Nucleus accumbens (tissue), 56 donors: ENCODE measurements around the gene MYBBP1A.
"Not testable (repeated sequence)": the region's sequence is repeated elsewhere in the genome, so short reads cannot be mapped to it uniquely, and the experiment has no call there.

ENCODE experiments used
- DNase-seq, 56 donors: peaks; one replicate each; lab custom pipeline; 2025; lab: John Stamatoyannopoulos, UW

MYBBP1A gene, protein sequence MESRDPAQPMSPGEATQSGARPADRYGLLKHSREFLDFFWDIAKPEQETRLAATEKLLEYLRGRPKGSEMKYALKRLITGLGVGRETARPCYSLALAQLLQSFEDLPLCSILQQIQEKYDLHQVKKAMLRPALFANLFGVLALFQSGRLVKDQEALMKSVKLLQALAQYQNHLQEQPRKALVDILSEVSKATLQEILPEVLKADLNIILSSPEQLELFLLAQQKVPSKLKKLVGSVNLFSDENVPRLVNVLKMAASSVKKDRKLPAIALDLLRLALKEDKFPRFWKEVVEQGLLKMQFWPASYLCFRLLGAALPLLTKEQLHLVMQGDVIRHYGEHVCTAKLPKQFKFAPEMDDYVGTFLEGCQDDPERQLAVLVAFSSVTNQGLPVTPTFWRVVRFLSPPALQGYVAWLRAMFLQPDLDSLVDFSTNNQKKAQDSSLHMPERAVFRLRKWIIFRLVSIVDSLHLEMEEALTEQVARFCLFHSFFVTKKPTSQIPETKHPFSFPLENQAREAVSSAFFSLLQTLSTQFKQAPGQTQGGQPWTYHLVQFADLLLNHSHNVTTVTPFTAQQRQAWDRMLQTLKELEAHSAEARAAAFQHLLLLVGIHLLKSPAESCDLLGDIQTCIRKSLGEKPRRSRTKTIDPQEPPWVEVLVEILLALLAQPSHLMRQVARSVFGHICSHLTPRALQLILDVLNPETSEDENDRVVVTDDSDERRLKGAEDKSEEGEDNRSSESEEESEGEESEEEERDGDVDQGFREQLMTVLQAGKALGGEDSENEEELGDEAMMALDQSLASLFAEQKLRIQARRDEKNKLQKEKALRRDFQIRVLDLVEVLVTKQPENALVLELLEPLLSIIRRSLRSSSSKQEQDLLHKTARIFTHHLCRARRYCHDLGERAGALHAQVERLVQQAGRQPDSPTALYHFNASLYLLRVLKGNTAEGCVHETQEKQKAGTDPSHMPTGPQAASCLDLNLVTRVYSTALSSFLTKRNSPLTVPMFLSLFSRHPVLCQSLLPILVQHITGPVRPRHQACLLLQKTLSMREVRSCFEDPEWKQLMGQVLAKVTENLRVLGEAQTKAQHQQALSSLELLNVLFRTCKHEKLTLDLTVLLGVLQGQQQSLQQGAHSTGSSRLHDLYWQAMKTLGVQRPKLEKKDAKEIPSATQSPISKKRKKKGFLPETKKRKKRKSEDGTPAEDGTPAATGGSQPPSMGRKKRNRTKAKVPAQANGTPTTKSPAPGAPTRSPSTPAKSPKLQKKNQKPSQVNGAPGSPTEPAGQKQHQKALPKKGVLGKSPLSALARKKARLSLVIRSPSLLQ (N-terminal part only)

DNA sequence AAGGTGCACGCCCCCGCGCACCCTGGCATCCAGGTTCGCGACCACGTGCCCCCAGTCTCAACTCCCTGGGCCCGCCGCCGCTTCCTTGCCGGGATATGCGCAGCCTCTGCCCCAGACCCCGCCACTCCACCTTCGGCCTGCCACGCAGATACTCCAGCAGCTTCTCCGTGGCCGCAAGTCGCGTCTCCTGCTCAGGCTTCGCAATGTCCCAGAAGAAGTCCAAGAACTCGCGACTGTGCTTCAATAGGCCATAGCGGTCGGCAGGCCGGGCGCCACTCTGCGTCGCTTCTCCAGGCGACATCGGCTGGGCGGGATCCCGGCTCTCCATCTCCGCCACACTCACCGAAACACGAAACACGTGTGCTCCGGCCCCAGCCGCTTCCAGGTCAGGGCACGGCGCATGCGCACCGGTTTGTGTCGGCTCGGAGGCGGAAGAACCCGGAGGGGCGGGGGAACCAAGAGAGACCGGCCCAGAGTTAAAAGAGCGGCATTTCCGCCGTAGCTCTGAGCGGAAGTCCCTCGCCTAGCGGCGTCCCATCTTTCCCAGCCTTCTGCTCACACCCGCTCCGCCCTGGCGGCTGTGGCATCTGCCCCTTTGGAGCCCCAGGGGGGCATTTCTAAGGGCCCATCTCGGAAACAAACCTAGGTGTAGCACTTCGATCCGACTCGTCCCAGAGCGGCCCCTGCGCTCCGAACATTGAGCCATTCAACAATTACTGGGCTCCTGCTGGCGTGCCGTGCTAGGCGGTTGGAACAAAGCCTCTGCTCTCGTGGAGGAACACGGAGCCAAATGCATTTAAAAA lies at the start of gene MYBBP1A:
TSS of gene MYBBP1A (minus strand) at position 388 of the 803 bp plus-strand sequence. CDS start at position 328, 60 bp downstream.
- DNase-seq = peak; percentile 53 to 97 (median 89)

DNA sequence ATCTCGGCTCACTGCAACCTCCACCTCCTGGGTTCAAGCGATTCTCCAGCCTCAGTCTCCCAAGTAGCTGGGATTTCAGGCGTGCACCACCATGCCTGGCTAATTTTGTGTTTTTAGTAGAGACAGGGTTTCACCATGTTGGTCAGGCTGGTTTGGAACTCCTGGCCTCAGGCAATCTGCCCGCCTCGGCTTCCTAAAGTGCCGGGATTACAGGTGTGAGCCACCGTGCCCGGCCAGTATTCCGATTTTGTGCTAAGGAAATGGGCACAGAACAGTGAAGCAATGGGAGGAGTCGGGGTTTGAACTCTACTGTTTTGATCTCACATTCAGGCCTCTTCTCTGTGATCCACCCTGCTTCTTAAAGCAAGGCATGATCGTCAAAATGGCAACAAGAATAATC lies 49.6 kb upstream of the MYBBP1A start:
- not testable (repeated sequence) for DNase-seq

DNA sequence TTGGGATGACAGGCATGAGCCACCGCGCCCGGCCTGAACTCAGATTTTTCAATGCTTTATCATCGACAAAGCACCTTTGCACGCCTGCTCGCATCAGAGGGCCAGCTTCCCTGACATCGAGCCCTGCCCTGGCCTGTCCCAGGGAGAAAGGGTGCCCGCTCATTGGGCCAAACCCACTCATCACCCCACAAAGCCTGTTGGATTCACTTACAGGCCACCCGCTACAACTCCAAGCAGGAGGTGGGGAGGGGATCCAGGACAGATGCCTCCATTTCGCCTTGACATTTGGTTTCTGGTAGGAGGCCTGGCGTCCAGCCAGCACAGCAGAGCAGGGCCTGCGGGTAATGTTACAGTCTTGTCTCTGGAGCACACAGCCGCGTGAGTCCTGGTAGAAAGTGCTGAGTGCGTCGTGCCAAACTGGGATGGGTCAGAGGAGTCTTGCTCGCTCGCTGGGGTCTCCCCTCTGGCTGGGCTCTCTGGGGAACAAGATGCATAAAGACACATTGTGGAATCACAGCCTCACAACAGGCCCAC lies 49.0 kb upstream of the MYBBP1A start:
- DNase-seq = peak in 1 of 56 donors; percentile 11

DNA sequence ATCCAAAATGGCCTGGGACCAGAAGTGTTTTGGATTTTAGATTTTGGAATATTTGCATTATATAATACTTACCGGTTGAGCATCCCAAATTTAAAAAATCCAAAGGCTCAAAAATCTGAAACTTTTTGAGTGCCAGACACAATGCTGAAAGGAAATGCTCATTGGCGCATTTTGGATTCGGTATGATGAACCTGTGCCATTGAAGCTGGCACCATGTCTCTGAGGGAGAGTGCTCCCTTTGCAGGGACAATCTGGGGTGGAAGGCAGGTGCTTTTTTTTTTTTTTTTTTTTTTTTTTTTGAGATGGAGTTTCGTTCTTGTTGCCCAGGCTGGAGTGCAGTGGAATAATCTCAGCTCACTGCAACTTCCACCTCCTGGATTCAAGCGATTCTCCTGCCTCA lies 46.9 kb upstream of the MYBBP1A start:
- no peak for DNase-seq

DNA sequence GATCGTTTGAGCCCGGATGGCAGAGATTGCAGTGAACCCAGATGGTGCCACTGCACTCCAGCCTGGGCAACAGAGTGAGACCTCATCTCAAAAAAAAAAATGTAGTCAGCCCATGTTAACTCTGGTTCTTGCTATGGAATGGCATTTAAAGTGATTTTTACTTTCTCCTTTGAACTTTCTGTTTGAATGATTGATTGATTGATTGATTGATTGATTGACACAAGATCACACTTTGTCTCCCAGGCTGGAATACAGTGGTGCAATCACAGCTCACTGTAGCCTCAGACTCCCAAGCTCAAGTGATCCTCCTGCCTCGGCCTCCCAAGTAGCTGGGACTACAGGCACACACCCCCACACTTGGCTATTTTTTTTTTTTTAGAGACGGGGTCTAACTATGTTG lies 46.1 kb upstream of the MYBBP1A start:
- no peak for DNase-seq

DNA sequence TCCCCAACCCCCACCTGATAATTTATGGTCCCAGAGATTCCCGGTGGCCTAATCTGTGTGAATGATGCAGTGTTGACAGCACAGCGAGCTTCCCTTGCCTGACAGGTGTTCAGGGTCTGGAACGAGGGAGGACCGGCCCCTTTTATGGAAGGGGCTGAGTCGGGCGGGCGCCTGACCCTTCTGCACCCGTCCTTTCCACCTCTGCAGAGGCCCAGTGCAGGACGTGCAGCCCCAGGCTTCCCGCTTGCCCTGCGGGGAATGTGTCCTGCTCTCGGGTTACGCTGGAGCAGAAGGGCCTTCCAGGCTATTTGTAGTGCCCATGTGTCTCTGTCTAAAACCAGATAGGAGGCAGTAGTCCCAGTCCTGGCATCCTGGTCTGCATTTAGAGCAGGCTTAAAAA lies 45.4 kb upstream of the MYBBP1A start:
- DNase-seq = no peak

DNA sequence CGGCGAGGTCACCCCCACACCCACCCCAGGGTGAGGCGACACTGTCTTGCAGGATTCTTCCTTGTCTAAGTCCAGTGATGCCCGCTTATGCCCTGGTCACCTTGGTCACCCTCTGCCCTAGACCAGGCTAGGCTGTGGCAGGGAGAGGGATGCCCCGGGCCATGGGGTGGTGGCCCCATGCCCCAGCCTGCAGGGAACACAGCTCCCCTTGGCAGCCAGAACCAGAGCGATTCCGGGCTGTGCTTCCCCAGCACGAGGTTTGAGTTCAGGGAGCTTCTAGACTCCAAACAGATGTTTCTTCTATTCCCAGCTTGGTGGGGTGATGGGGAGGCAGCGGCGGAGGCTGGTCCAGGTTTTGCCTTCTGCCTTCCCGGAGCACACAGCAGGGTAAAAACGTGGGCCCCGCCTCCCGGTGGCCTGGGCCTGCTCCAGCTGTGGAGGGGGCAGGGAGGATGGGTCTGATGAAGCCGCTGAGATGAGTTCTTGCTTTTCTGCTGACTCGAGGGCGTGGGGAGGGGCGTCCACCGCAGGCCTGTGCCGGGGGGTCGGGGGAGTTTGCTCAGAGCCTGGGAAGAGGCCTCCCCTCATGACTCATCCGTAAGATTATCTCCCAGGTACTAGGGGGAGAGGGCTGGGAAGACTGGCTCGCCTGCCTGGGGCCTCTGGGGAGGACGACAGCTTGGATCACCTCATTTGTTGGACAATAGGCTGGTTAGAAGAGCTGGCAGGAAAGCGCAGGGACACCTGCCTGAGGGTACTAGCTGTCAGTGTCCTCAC lies 44.5 kb upstream of the MYBBP1A start:
- DNase-seq = no peak

DNA sequence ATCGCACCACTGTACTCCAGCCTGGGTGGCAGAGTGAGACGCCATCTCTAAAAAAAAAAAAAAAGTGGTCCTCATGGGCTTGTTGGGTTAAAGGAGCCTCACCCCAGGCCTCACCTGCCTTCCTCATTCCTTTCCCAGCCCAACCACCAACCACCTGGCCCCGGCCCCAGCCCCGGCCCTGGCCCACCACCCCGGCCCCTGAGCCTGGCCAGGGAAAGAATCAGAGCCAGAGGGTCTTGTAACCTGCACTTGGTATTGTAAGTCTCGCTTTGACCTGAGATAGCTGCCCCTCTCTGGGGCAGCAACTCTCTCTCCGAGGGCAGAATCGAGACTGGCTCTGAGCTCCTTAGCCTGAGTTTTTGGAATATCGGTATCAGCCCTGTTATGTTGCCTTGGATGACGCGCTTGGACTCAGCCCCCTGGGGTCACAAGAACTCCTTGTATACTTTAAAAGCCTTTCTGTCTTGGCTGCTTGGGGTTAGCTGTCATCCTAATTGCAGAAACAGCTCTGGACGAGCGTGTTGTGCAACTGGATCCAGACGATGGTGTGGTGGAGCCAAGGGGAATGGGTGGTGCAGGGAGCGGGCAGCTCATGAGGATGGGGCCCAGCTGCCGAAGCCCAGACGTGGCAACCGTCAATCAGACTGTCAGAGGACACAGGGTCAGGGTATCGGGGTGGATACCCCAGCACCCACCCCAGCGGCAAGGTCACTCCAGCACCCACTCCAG lies 43.8 kb upstream of the MYBBP1A start:
- DNase-seq = no peak

DNA sequence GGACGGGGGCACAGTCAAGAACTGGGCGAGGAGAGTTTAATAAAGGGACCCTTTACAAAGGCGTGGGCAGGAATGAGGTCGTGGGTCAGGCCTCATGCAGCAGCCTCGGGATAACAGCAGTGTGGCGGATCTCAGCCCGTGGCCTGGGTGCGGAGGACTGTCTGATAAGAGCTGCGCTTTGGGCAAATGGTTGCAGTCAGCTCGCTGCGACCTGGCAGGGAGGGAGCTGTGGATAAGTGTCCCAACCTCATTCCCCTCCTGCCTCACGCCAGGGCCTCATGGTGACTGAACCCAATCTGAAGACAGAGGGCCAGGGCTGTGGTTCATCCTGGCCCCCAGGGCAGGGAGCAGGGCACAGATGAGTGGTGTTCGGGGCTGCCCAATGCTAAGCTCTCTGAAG lies 42.8 kb upstream of the MYBBP1A start:
- no peak for DNase-seq

DNA sequence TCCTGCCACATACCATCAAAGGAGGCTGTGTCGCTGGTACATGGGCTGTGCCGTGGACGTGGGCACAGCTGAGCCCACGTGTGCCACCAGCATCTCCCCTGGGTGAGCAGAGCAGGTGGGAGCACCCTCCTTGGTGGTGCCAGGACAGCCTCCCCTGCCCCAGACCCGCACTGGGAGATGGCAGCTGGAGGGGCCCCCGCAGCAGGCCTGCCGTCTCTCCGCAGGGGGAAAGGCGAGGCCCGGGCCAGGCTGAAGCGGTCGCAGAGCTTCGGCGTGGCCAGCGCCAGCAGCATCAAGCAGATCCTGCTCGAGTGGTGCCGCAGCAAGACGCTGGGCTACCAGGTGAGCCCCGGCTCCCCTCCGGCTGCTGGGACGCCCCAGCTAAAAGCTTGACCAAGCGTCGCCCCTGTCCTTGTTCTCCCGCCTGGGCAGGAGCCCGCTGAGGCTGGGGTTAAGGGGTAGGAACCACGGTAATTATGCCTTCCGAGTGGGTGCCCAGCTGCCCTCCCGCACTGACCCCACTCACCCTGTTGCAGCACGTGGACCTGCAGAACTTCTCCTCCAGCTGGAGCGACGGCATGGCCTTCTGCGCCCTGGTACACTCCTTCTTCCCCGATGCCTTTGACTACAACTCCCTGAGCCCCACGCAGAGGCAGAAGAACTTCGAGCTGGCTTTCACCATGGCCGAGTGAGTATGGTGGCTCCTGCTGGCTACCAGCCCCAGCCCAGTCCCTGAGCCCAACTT lies 41.6 kb upstream of the MYBBP1A start:
- no peak for DNase-seq

DNA sequence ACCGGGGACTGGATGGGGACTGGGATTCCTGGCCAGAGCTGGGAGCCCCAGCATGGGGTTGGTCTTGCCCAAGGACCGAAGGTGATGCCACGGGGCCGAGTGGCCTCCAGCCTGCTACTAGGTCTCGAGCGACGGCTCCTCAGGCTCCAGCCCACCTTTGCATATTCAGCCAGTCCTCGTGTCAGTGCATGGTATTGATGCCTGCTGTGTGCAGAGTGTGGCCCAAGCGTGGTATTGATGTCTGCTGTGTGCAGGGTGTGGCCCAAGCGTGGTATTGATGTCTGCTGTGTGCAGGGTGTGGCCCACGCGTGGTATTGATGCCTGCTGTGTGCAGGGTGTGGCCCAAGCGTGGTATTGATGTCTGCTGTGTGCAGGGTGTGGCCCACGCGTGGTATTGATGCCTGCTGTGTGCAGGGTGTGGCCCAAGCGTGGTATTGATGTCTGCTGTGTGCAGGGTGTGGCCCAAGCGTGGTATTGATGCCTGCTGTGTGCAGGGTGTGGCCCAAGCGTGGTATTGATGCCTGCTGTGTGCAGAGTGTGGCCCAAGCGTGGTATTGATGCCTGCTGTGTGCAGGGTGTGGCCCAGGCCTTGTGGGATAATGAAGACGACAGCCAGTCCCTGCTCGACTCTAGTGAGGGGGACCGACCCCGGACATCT lies 40.6 kb upstream of the MYBBP1A start:
- DNase-seq = not testable (repeated sequence)

DNA sequence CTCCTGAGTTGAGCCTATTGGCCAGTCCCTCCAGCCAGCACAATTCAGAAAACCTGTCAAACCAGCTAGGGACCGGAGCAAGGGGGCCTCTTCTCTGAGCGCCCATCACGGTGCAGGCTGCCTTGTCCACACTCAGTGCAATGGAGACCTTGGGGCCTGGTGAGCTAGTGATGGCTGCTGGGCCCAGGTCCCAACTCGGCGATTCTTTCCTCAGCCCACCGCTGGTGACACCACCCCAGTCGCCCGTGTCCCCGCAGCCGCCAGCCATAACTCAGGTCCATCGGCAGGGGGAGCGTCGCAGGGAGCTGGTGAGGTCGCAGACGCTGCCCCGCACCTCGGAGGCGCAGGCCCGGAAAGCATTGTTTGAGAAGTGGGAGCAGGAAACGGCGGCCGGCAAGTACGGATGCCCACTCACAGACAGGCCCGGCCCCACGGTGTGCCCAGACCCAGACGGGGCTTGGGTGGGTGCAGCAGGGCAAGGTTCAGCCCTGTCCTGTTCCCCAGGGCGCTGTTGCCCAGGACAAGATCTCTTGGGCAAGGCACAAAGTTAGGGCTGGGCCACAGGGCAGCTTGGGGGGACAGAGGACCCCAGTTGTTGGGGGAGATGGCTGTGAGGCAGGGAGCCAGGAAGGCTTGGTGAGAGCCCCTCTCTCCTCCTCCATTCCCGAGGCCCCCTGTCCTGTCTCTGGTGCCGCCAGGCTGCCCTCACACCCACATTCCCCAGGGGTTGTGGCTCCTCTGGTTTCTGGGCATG lies 39.9 kb upstream of the MYBBP1A start:
- DNase-seq = peak in 2 of 56 donors; percentile 15 to 18

DNA sequence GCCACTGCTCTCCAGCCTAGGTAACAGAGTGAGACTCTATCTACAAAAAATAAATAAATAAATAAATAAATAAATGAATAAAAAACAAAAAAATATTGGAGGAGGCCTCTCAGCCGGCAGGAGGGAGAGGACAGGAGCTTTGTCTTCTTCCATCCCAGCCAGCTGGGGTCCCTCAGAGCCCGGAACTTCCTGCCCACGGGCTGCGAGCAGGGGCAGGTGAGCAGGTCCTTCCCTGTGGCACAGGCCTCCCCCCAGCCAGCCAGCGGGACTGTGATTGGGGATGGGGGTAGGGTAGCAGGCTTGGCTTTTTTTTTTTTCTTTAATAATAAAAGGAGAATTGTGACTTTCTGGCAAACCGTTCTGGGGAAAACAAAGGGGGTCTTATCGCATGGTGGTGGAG lies 39.2 kb upstream of the MYBBP1A start:
- no peak for DNase-seq

DNA sequence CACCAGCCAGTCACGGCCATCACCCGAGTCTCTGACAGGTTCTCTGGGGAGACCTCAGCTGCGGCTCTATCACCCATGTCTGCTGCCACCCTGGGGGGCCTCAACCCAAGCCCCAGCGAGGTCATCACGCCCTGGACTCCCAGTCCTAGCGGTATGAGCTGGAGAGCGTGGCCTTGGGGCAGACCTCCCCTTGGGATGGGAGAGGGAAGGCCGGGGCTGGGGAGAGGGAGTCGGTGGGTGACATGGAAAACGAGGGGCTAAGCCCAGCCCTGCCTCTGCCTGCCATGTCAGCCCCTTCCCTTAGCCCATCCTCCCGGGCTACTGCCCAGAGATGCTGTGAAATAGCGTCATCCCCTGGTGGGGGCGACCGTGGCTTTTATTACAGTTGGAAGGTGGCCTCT lies 37.8 kb upstream of the MYBBP1A start:
- DNase-seq = no peak

DNA sequence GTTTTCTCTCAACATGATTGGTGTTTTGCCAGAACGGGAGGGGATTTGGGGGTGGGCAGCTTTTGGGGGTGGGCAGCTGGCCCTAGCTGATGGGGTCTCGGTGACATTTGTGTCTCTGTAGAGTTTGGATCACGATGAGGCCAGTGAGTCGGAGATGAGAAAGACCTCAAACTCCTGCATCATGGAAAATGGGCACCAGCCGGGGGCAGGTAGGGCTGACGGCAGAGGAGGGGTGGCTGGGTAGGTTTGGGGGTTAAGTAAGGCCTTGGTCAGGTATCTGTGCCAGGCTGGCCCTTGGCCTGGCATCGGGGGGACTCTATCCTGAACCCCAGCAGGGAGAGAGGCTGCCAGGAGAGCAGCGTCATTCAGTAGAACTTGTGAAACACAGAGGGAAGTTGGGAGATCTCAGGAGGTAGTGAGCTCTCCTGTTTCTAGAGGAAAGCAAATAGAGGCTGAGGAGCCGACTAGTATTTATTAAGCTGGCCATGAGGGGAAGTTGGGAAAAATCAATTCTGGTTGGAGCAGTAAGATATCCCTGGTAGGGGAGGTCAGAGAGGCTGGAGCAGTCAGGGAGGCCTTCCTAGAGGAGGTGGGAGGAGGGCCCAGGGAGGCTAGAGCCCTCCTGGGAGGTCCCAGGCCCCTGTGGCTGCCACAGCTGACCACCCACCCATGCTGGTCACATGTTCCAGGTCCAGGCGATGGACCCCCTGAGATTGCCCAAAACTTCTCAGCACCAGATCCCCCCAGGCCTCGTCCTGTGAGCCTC lies 37.2 kb upstream of the MYBBP1A start:
- no peak for DNase-seq
